HG02642 (cell line): ENCODE data around the gene EEFSEC.

Source experiments
- ATAC-seq: cut with Tn5 transposase; IDR thresholded peaks from one replicate; pipeline ENCODE4 v1.9.1; 2021; ENCODE audit warnings: mild to moderate bottlenecking; ENCODE audit not compliant: unreplicated experiment, poor library complexity

The EEFSEC gene

GRCh38 chr3:128379367-128380160, 226.3 kb downstream of the EEFSEC start:
- ATAC-seq: no peak

DNA sequence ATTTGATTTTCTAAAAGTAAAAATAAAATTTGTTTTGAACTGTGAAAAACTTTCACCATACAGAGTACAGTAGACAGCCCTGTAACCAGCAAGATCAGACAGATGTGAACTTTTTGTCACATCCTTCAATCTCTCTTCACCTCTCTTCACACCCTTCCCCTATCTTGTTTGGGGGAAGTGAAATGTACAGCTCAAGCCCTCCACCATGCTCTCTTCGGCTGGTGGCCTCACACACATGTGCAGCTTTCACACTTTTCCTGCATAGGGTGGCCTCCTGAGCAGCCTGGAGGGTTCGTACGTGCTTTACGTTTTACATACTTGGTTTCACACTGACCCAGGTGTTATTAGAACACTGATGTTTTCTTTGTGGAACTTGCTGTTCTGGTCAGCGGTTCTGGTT, 227.0 kb downstream of the EEFSEC start:
- no peak for ATAC-seq

GRCh38 chr3:128380719-128381118, 227.4 kb downstream of the EEFSEC start:
- ATAC-seq: no peak

- ATAC-seq: no peak
Measured at GRCh38 chr3:128381609-128382008, 228.3 kb downstream of the EEFSEC start.

GRCh38 chr3:128382221-128382807, 229.0 kb downstream of the EEFSEC start:
- ATAC-seq: no peak

DNA sequence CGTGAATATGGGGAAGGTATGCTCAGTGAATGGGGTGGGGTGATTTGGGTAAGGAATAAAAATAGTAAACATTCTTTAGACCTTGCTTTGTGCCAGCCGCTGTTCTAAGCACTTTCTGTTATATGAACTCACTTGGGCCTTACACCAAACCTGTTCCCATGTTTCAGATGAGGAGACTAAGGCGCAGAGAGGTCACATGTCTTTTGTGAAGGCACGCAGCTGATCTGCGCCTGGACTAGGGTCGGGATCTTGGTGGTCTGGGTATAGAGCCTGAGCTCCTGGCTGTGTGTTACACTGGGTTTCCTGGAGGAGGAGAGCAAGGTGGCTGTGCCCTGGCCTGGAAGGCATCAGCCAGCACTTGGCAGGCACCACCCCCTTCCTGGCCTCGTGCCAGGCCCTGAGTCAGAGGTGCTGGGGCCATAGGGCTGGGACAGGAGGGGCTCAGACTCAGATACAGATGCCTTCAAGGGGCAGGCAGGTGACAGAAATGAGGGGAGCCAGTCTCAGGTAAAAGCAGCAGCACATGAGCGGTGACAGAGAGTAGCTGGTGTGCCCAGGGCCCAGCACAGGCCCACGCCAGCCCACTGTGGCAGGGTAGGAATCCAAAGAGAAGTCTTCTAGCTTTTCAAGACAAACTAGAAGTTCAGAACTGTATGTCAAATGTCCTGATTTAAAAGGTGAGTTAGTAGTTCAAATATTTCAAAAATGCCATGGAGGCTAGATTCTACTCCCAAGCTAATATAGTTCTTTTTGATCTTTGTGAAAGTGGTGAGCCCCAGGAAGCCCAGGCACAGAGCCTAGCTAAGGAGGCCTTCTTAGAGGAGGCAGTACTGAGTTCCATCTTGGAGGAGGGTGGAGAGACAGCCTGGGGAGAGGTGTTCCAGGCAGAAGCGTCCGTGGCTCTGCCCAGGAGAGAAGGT, 230.3 kb downstream of the EEFSEC start:
- ATAC-seq: no peak

DNA sequence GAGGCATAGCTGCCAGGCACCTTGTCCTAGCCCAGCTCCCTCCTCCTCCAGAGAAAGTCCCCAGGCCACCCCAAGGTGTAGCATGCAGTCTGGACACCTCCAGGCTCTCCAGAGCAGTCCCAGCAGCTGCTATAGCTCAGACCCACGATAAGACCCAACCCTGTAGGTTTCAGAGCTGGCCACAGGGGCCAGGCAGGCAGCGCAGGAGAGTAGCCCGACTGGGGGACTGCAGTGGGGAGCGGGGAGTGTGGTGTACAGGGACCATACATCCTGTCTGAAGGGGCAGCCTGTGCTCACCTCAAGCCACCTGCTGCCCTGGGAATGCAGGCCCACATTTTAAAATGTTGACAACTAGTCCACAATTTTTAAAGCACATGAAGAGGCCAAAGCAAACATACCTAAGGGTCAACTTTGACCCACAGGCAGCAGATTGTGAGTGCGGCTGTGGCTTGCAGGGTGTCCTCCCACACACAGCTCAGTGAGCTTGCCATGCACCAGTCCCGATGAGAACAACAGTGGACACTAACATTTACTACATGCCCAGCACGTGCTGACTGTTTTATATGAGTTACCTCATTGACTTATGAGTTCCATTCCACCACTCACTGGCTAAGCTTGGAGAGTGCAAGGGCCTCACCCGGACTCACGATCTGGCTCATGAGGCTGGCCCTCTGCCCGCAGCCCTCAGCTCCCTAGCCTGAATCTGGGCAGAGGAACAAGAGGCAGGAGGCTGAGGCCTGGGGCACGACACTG, 232.0 kb downstream of the EEFSEC start:
- ATAC-seq: no peak

- no peak for ATAC-seq
Measured at GRCh38 chr3:128388932-128389331, 235.7 kb downstream of the EEFSEC start.

- no peak for ATAC-seq
Measured at GRCh38 chr3:128390867-128391266, 237.6 kb downstream of the EEFSEC start.

GRCh38 chr3:128392021-128392420, 238.7 kb downstream of the EEFSEC start:
- ATAC-seq: no peak

DNA sequence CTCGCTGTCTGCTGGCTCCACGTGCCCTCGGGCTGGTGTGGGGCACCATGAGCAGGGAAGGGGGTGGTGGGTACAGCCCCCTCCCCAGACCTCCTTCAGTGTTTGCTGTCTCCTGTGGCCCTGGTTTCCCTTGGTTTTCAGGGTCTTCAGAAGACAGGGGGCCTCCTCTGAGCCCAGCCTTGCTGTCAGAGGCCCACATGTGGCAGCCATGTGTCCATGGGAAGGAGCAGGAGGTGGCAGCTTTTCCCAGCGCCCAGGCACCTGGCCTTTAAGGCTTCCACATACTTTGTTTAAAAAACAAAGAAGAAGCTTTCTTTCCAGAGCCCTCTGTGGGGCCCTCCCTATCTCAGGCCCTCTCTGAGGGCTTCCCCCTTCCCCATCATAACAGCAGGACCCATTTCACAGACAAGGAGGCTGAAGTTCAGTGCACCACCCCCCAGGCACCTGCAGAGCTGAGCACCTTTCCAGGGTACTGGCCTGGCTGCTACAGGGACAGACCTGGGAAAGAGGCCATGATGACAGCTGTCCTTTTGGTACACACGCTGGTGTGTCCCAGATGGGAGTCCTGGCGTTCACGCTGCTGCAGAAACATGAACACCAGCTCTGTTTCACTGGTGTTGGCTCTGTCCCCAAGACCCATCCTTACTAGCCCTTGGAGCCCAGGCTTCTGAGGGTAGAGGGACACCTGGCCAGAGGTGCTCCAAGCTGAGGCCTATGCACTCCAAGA, 239.7 kb downstream of the EEFSEC start:
- ATAC-seq: no peak

DNA sequence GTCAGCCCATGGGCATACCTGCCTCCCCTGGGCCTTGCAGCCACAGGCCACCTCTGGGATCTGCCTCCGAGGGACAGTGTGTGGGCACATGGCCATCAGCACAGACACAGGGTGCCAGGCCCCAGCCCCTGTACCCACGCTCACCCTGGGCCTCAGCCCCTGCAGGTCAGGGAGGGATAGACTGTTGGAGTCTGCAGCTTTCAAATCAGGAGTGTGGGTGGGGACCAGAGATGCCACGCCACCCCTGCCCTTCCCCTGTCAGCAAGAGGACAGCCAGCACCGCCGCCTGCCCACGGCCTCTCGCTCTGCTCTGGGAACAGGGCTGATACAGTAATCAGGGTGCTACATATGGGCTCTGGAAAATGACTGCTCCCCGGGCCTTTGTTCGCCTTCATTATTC, 240.8 kb downstream of the EEFSEC start:
- no peak for ATAC-seq

DNA sequence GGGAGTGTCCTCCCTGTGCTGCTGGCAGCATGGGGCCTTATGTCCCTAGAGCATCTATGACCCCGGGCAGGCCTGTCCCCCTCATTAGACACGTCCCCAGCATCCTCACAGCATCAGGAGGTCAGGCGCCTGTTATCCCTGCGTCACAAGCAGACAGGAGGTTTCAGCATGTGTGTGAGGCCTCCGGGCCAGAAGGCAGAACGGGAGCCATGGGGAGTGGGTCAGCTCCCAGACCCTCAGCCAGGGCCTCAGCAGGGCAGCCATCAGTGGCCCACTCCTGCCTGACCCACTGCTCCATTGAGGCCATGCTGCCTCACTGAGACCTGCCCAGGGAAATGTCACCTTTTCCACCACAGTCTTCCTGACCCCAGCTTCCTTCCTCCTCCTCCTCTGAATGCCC, 241.8 kb downstream of the EEFSEC start:
- ATAC-seq: no peak

- no peak for ATAC-seq
Measured at GRCh38 chr3:128395500-128396162, 242.3 kb downstream of the EEFSEC start.

DNA sequence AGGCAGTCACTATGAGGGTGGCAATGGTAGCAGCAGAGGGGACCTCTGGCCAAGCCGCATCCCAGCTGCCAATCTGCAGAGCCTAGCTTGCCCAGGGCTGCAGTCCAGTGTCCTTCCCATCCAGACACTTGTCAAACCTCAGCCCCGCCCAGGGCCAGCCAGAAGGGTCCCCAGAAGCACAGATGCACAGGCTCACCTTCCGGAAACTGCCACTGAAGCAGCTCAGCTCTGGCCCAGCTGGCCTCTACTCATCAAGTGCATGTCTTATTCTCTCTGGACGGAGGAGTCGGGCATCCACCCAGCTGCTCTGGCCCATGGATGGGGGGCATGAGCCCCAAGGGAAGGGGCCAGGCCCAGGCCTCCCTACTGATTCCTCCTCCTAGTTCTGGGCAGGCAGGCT, 244.2 kb downstream of the EEFSEC start:
- no peak for ATAC-seq

DNA sequence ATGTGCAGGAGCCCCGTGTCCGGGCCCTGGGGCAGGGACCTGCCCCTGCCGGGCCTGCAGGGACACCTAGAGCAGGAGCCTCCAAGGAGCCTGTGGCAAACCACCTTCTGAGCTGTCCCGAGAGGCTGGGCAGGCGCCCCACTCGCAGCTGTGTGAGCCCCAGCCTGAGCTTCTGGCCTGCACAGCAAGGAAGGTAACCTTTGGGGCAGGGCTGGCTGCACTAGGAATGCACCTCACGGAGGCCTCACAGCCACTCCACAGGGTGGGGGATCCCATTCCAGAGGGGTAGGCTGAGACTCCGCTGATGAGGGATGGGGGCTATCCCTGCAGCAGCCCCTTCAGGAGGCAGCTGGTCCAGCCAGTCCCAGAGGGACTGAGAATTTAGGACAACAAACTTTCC, 245.3 kb downstream of the EEFSEC start:
- ATAC-seq: no peak

GRCh38 chr3:128399221-128399915, 246.1 kb downstream of the EEFSEC start:
- ATAC-seq: no peak

GRCh38 chr3:128400671-128401070, 247.4 kb downstream of the EEFSEC start:
- ATAC-seq: no peak

DNA sequence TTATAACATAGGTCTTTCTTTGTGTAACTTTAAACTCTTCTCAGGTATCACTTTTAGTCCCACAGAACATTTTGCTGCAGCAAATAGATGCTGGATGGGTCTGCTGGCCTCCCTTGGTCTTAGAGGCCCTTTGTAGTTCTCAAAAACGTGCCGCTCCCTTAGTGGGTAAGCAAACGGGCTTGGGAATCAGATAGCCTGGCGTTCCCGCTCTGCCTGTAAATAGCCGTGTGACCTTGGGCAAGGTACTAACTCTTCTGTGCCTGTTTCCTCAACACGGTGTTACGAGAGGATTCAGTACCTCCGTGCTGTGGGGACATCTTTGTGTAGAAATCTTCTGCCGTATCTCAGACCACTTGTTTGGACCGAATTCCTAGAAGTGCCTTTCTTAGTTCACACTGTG, 249.0 kb downstream of the EEFSEC start:
- ATAC-seq: no peak
